ENCODE results near the gene FOXQ1.
"Not testable (repeated sequence)": the region's sequence is repeated elsewhere in the genome, so short reads cannot be mapped to it uniquely, and the experiment has no call there.

Gene FOXQ1

GRCh38 chr6:1291381-1291780, 20.5 kb upstream of the FOXQ1 start:
- no peak for DNase-seq

DNA sequence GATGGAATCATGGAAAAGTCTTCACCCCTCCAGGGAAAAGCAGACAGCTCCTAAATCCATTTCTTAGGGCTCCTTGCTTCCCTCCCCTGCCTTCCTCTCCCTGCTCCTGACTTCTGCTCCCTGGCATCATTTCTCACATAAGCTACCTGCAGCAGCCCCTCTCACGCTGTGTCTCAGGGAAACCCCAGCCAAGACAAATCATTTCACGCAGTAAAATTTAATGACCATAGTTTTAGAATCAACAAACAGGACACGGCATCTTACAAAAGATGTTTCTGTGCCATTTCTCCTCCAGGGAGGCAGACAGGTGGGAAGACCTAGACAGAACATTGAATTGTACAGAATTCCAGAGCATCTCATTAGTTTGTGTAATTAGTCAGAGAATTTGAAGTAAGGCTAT, 16.5 kb upstream of the FOXQ1 start:
- DNase-seq: no peak

DNA sequence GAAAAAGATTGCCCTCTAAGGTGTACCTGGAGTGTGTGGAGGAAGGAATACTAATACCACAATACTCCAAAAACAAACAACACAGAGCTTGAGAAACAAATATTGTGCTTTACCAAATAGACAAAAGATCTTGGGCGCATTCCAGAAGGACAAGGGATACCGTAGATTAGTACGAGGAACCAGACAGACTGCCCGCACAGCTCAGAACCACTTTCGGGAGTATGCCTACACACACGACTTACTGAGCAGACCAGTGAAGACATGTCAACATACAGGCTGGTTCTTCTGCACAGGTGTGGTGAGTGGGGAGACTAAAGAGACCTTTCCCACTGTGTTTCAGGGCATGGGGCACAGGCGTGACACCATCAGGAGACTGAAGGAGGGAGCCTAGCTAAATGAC, 15.8 kb upstream of the FOXQ1 start:
- DNase-seq: no peak

DNA sequence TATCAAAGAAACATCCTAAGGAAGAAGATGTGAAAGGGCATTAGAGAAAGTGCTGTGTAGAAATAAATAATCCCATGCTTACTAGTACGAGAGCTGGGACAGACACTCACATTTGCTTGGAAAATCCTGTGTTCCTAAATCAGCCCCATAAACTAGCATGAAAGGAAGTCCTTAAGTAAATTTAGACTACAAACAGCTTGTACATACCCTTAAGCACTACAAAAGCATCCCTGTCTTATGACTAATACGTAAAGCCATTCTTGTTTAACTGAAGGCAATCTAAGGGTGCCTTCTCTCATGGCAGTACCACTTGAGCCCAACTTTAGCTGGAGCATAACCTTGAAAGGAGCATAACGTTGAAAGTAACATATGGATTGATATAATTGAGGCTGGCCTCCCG, 15.4 kb upstream of the FOXQ1 start:
- DNase-seq: no peak

- DNase-seq: no peak
Measured at GRCh38 chr6:1297746-1298145, 14.2 kb upstream of the FOXQ1 start.

DNA sequence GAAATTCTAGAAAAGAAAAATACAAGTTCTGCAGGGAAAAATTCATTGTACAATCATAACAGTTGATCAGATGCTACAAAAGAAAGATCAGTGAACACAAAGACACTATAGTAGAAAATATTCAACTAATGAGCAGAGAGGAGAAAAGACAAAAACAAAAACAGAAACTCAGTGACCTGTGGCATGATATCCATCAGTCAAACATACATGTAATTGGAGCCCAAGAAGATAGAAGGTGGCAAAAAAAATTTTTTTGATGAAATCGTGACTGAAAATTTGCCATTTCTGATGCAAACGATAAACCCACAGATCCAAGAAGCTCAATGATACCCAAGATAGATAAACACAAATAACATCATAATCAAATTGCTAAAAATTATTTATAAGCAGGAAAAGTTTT, 13.1 kb upstream of the FOXQ1 start:
- DNase-seq: no peak

GRCh38 chr6:1306133-1306532, 5.8 kb upstream of the FOXQ1 start:
- DNase-seq: no peak

DNA sequence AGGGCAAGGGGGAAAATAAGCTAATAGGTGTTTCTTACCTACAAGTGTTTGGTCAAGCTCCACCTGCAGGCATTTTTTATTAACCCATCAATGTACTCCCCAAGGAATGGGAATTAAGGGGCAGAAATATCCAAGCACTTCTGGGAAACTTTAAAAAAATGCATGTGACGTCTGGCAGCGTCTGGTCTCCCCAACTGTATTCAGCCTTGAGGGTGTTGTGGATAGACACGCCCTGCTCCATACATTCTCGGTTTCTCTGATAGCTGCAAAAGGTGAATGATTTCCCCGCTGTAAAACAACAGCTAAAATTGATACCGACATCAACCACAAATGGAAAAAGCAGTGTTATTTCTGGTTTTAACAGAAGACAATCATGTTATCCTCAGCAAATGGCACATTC, 2.5 kb upstream of the FOXQ1 start:
- DNase-seq: no peak

GRCh38 chr6:1310628-1311399, 1.1 kb upstream of the FOXQ1 start:
- no peak for DNase-seq

DNA sequence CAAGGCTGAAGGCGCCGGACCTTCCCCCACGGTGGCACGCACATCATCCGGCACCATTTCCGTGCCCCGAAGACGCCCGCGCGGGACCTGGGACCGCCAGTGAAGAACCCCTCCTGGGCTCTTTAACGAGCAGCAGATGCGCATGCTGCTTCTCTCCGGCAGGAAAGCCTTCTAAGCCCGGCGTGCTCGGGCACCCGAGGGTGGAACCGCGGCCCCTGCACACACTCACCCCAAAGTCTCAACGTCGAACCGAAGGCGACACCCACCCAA, 240 bp downstream of the FOXQ1 start:
- no peak for DNase-seq

- no peak for DNase-seq
Measured at GRCh38 chr6:1312473-1313367, 822 bp downstream of the FOXQ1 start.

DNA sequence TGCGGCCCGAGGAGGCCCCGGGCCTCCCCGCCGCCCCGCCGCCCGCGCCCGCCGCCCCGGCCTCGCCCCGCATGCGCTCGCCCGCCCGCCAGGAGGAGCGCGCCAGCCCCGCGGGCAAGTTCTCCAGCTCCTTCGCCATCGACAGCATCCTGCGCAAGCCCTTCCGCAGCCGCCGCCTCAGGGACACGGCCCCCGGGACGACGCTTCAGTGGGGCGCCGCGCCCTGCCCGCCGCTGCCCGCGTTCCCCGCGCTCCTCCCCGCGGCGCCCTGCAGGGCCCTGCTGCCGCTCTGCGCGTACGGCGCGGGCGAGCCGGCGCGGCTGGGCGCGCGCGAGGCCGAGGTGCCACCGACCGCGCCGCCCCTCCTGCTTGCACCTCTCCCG, 1.5 kb downstream of the FOXQ1 start:
- no peak for DNase-seq

GRCh38 chr6:1313767-1314503, 2.0 kb downstream of the FOXQ1 start:
- no peak for DNase-seq

DNA sequence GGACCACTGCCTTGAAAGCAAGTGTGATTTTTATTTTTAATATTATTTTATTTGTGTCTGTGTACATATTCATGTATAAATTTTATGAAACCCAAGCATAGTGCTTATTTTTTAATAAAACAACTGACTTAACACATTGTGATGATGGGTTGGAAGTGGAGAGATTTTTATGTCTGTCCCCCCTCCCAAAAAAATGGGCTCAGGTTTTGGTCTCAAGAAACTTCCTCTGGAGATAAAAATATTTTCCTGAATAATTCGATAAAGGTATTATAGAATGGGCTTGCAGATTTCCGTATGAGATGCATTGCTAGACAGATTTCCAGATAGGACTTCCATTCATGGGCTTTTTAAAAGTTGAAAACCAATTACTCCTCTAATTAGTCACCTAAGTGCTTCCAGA, 2.7 kb downstream of the FOXQ1 start:
- DNase-seq: no peak

- no peak for DNase-seq
Measured at GRCh38 chr6:1315201-1315559, 3.3 kb downstream of the FOXQ1 start.

DNA sequence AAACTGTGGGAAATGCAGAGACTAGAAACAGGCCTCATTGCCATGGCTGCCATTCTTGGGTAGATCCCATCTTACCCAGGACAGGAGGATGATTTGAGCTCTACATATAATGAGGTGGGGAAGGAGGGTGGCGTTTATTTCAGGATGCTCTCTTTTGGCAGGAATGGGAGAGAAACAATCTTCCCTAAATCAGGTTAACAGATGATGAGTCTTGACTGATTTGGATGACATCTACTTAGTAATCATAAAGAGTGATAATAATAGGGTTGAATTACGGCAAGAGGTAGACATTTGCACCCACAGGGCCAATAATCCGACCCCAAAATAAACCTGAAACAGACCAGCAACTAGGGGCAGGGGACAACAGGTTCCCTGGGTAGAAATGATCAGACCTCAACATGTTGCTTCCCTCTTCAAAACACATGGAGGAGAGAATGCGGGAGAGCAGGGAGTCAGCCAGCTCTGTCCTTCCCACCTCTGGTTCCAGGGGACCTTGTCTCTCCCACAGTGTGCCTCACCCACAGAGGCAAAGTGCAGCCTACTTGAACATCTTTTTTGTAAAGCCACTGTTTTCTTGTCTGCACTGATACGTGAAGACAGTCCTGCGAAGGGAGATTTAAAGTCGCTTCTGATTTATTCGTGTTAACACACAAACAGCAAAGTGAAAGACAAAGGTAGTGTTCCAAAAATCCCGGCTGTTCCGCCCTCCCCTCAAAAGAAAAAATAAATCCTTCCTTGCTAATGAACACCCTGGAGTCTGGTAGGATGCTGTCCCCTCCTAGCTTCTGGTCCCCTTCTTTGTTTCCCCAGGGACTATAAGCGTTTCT, 3.9 kb downstream of the FOXQ1 start:
- DNase-seq: no peak

DNA sequence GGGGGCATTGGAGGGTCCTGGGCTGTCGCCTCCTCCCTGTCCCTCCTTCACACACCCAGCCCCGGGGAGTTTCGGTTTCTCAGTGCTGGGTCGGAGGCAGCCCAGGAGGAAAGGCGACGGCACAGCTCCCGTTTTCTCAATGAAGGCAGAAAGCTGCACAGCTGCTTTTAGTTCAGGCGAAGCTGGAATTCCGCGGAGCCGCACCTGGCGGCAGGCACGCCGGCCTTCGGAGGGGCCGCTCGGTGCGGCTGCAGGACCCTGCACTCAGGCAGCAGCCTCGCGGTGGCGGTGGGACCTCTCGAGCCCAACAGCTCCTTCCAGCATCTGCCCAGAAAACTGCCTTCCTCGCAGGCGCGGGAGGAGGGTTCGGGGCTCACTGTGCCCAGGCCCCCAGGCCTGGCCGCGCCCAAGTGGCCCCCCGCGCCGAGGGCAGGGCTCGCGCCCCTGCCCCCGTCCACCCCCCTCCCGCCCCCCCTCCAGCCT, 4.6 kb downstream of the FOXQ1 start:
- no peak for DNase-seq

DNA sequence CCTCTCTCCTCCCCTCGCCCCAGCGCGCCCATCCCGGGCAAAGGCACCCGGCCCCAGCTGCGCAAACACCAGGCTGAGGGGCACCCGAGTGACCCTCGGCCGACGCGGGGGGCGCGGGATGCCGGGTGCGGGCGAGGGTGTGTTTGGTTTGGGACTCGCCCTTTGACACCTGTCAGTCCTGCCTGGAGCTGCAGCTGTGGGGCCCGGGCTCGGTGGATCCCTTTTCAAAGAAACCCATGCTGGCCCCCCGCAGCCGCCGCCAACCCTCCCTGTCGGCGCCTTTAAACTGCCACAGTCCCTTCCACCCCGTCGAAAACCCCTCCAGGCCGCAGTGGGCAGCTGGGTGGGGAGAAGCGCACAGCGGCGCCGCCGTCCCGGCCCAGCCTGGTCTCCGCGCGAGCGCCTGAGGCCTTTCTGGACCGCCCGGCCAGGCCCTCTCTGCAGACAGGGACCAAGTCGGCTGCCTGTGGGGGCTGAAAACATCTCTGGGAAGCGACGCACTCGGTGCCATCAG, 5.5 kb downstream of the FOXQ1 start:
- no peak for DNase-seq

- no peak for DNase-seq
Measured at GRCh38 chr6:1318036-1318435, 6.1 kb downstream of the FOXQ1 start.

- DNase-seq: not testable (repeated sequence)
Measured at GRCh38 chr6:1318584-1318983, 6.7 kb downstream of the FOXQ1 start.

- no peak for DNase-seq
Measured at GRCh38 chr6:1321738-1322137, 9.8 kb downstream of the FOXQ1 start.

GRCh38 chr6:1322156-1322555, 10.3 kb downstream of the FOXQ1 start:
- no peak for DNase-seq

Data from NCI-H1092 treated with DMSO at 0.1 percent for 48 hours (cell line).